ENCODE measurements around the gene CBLC. TPM values are rescaled to one million over a fixed set of nuclear protein-coding genes. Genes with fewer than 3 reads are reported as not detected.

The CBLC gene
- total RNA-seq, 1 experiment from 2014 or later, result 15.9 TPM

GRCh38 chr19:44728178-44728577, 49.5 kb upstream of the CBLC start:
- H3K36me3 Mint-ChIP-seq (ENCODE audit: insufficient read depth in 1 of 3, low read depth in 3 of 3), result no peaks in the 10 kb centered on the region; a peak in 1 of 7 replicates
- no peak overlapping the region for H3K23ac ChIP-seq (ENCODE audit: insufficient read length, low read depth, low read length)
- no CpG with 5 or more reads among the region's 6 CpGs for WGBS (ENCODE audit: extremely low coverage, insufficient read length, low lambda C conversion rate)

More at GRCh38 chr19:44728178-44728577, 49.5 kb upstream of the CBLC start:
- Mint-ChIP-seq H3K9me3 (no peaks in the 10 kb centered on the region), H3K4me1 (0 out of 4 replicates have a peak, but pooled peaks cover 2% of the 10 kb centered on the region in 2 experiments), H3K27ac (peak overlapping the region in 1 of 3 experiments; percentile 22; a peak in 2 of 7 replicates), H3K27me3 (ENCODE audit: low read depth) (peaks cover 24% of the 10 kb centered on the region), H3K4me3 (no peak overlapping the region)
- H3K9me3 ChIP-seq (ENCODE audit: control insufficient read depth, low read depth, low read length), result no peaks in the 10 kb centered on the region
- no peak overlapping the region for H3K56ac ChIP-seq (ENCODE audit: insufficient read length, low read depth, low read length)
- H3K14ac ChIP-seq (ENCODE audit: insufficient read depth, low read length), result no peak overlapping the region
- H4K91ac ChIP-seq (ENCODE audit: insufficient read length, low read depth, low read length), result no peak overlapping the region
- no peak for DNase-seq
- H2AK5ac ChIP-seq (ENCODE audit: insufficient read length, low read length), result no peak overlapping the region
- H3K27ac ChIP-seq (ENCODE audit: insufficient read length, low read depth, low read length), result no peak overlapping the region
- H3K79me1 ChIP-seq (ENCODE audit: insufficient read depth, low read depth, low read length, poor library complexity, severe bottlenecking), result no peaks in the 10 kb centered on the region
- no peaks in the 10 kb centered on the region; the same call in 1 of the 2 replicates for H3K27me3 ChIP-seq (ENCODE audit: insufficient read depth, low read length)
- H3K4me1 ChIP-seq (ENCODE audit: insufficient read depth, low read length), result no peaks in the 10 kb centered on the region
- H3T11ph ChIP-seq (ENCODE audit: low read length), result no peak overlapping the region
- H2BK15ac ChIP-seq (ENCODE audit: low read depth, low read length), result no peak overlapping the region
- no peak overlapping the region for H2AFZ ChIP-seq (ENCODE audit: low read length)
- H3K79me2 ChIP-seq (ENCODE audit: insufficient read depth, low read length), result no peaks in the 10 kb centered on the region
- H2BK5ac ChIP-seq (ENCODE audit: insufficient read length, low read length), result no peak overlapping the region
- TF ChIP-seq CTCF (conservative IDR thresholded peaks at IDR 0.05), result no peak
- no peak overlapping the region for H3K18ac ChIP-seq (ENCODE audit: insufficient read length, low read depth, low read length)
- no peak overlapping the region for H3K9ac ChIP-seq (ENCODE audit: extremely low read depth, insufficient read length, low read length)
- no peak overlapping the region for H2BK120ac ChIP-seq (ENCODE audit: low read depth, low read length, poor library complexity, severe bottlenecking)
- H3K23me2 ChIP-seq (ENCODE audit: insufficient read length, low read depth, low read length, poor library complexity, severe bottlenecking), result no peaks in the 10 kb centered on the region
- H2BK12ac ChIP-seq (ENCODE audit: insufficient read length, low read depth, low read length), result no peak overlapping the region
- no peak overlapping the region for H3K4ac ChIP-seq (ENCODE audit: low read depth, low read length)
- no peak overlapping the region for H4K5ac ChIP-seq (ENCODE audit: insufficient read length, low read depth, low read length)
- H4K20me1 ChIP-seq (ENCODE audit: control insufficient read depth, insufficient read depth, insufficient read length), result no peaks in the 10 kb centered on the region
- H2BK20ac ChIP-seq (ENCODE audit: low read depth, low read length, poor library complexity, severe bottlenecking), result no peak overlapping the region
- no peak overlapping the region for H3K4me2 ChIP-seq (ENCODE audit: insufficient read depth, insufficient read length, low read length)
- no peak overlapping the region for H4K8ac ChIP-seq (replicated peaks; ENCODE audit: insufficient read length, low read depth, low read length)
